Measurements from ENCODE around the gene BMPR1A.
"Not testable (repeated sequence)": the region's sequence is repeated elsewhere in the genome, so short reads cannot be mapped to it uniquely, and the experiment has no call there.

BMPR1A gene

GRCh38 chr10:86851328-86852207 is 95.1 kb downstream of the BMPR1A start:
- DNase-seq = no peak

GRCh38 chr10:86853582-86853981 is 97.2 kb downstream of the BMPR1A start:
- not testable (repeated sequence) for DNase-seq

GRCh38 chr10:86855513-86855912 is 99.1 kb downstream of the BMPR1A start:
- DNase-seq = no peak

- no peak for DNase-seq
These were observed 99.7 kb downstream of the BMPR1A start for GRCh38 chr10:86856156-86856555.

- DNase-seq = no peak
These were observed 100.8 kb downstream of the BMPR1A start for GRCh38 chr10:86857128-86857721.

- no peak for DNase-seq
These were observed 101.6 kb downstream of the BMPR1A start for GRCh38 chr10:86858011-86858410.

GRCh38 chr10:86861351-86861750 is 104.9 kb downstream of the BMPR1A start:
- no peak for DNase-seq

- DNase-seq = no peak
These were observed 106.0 kb downstream of the BMPR1A start for GRCh38 chr10:86862373-86862772.

GRCh38 chr10:86862786-86863483 is 106.5 kb downstream of the BMPR1A start:
- no peak for DNase-seq

GRCh38 chr10:86863484-86863842 is 107.0 kb downstream of the BMPR1A start:
- DNase-seq = no peak

- not testable (repeated sequence) for DNase-seq
These were observed 108.8 kb downstream of the BMPR1A start for GRCh38 chr10:86865011-86865811.

GRCh38 chr10:86867149-86867548 is 110.7 kb downstream of the BMPR1A start:
- no peak for DNase-seq

- DNase-seq = no peak
These were observed 111.9 kb downstream of the BMPR1A start for GRCh38 chr10:86868353-86868752.

- DNase-seq = no peak
These were observed 114.3 kb downstream of the BMPR1A start for GRCh38 chr10:86870679-86871078.

- no peak for DNase-seq
These were observed 115.3 kb downstream of the BMPR1A start for GRCh38 chr10:86871563-86872183.

GRCh38 chr10:86872757-86873156 is 116.3 kb downstream of the BMPR1A start:
- no peak for DNase-seq

- DNase-seq = no peak
These were observed 120.3 kb downstream of the BMPR1A start for GRCh38 chr10:86876748-86877147.

- DNase-seq = no peak
These were observed 122.7 kb downstream of the BMPR1A start for GRCh38 chr10:86878983-86879713.

GRCh38 chr10:86880971-86881370 is 124.6 kb downstream of the BMPR1A start:
- DNase-seq = no peak

- no peak for DNase-seq
These were observed 132.4 kb downstream of the BMPR1A start for GRCh38 chr10:86888585-86889381.

- no peak for DNase-seq
These were observed 133.6 kb downstream of the BMPR1A start for GRCh38 chr10:86889997-86890396.
